NCI-H1092 treated with DMSO at 0.1 percent for 48 hours (cell line): Measurements from ENCODE around the gene ZNF292.
"Not testable (repeated sequence)": the region's sequence is repeated elsewhere in the genome, so short reads cannot be mapped to it uniquely, and the experiment has no call there.

Experiments
- DNase-seq: peaks from one replicate; lab custom pipeline; 2025; lab: John Stamatoyannopoulos, UW

ZNF292 gene

GRCh38 chr6:87212596-87212995 is 57.2 kb downstream of the ZNF292 start:
- DNase-seq: no peak

GRCh38 chr6:87213364-87213763 is 58.0 kb downstream of the ZNF292 start:
- DNase-seq: no peak

- no peak for DNase-seq
Measured at GRCh38 chr6:87214831-87215230, 59.5 kb downstream of the ZNF292 start.

GRCh38 chr6:87220997-87221396 is 65.6 kb downstream of the ZNF292 start:
- DNase-seq: no peak

DNA sequence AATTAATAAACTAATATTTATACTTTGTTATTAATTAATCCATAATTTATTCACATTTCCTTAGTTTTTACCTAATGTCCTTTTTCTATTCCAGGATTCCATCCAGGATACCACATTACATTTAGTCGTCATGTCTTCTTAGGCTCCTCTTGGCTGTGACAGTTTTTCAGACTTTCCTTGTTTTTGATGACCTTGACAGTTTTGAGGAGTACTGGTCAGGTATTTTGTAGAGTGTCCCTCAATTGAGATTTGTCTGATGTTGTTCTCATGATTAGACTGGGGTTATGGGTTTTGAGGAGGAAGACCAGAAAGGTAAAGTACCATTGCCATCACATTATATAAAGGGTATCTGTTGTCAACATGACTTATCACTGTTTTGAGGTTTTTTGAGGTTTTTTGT is 67.3 kb downstream of the ZNF292 start:
- DNase-seq: no peak

DNA sequence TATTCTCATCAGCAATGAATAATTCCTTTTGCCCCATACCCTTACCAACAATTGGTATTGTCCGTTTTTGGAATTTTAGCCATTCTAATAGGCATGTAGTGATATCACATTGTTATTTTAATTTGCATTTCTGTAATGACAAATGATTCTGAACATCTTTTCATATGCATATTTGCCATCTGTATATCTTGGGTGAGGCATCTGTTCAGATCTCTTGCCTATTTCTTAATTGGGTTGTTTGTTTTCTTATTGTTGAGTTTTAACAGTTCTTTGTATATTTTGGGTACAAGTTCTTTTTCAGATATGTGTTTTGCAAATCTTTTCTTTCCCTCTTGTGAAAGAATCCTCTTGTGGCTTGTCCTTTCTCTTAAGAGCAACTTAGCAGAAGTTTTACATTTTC is 69.6 kb downstream of the ZNF292 start:
- DNase-seq: no peak

GRCh38 chr6:87225511-87225910 is 70.1 kb downstream of the ZNF292 start:
- DNase-seq: no peak

- DNase-seq: no peak
Measured at GRCh38 chr6:87225937-87226336, 70.6 kb downstream of the ZNF292 start.

DNA sequence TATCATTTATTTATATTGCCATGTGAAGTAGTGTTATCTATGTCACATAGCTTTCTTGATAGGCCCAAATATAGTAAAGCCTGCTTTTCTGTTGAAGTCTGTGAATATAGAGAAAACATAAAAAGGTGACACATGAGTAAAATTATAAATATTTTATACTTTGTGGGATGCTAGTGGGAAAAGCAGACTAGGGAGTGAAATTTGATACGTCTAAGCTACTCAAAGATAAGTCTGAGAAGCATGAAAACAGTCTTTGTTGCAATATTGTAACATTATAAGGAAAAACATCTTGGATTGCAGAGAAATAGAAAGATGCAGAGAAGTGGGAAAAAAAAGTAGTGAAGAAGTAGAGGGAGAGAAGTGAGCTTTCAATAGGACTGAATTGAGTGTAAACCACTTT is 75.4 kb downstream of the ZNF292 start:
- no peak for DNase-seq

GRCh38 chr6:87237804-87238203 is 82.4 kb downstream of the ZNF292 start:
- no peak for DNase-seq

GRCh38 chr6:87239098-87239635 is 83.8 kb downstream of the ZNF292 start:
- DNase-seq: not testable (repeated sequence)

DNA sequence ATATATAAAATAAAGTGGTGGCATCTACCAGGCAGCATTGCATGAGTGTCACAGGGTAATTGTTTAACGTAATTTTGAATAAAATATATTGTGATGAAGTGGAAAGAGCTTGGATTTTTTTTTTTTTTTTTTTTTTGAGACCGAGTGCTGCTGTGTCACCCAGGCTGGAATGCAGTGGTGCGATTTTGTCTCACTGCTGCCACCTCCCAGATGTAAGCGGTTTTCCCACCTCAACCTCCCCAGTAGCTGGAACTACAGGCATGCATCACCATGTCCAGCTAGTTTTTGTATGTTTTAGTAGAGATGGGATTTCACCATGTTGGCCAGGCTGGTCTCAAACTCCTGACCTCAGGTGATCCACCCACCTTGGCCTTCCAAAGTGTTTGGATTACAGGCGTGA is 85.9 kb downstream of the ZNF292 start:
- no peak for DNase-seq

- DNase-seq: no peak
Measured at GRCh38 chr6:87242311-87242710, 86.9 kb downstream of the ZNF292 start.

GRCh38 chr6:87243812-87244211 is 88.4 kb downstream of the ZNF292 start:
- DNase-seq: no peak

DNA sequence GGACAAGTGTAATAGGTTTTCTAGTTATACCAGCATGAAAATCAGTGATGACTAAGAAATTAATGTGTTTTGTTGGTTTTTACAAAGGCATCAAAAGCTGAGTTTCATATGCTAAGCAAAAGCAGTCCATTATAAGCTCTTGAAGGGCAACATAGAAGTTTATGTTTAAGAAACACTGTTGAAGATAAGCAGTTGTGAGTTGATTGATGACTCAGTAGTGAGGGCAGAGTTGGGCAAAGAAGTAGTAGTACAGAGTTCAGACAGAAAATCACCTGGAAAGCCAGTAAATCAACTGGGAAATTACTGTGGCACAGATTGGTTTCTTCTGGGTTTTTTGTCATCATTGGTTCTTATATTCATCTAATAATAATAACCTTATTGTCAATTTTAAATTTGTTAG is 89.0 kb downstream of the ZNF292 start:
- no peak for DNase-seq

GRCh38 chr6:87250019-87250418 is 94.7 kb downstream of the ZNF292 start:
- no peak for DNase-seq

- DNase-seq: no peak
Measured at GRCh38 chr6:87251225-87251624, 95.9 kb downstream of the ZNF292 start.

DNA sequence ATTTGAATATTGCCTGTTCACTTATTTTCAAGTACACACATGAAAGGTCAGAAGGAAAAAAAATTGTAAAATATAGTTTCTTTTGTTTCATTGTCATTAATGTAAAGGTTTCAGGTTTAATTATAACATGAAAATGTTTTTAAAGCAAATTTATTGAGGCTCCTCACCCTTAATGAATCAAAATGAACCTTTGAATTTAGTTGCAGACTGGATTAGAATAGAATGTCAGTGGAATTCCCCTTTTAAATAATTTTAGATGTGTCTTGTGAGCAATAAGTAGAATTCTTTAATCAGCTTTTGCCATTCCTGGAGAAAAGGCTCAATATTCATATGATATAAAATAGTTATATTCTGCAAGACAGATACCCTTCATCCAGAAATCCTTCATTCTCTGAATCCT is 96.4 kb downstream of the ZNF292 start:
- no peak for DNase-seq

DNA sequence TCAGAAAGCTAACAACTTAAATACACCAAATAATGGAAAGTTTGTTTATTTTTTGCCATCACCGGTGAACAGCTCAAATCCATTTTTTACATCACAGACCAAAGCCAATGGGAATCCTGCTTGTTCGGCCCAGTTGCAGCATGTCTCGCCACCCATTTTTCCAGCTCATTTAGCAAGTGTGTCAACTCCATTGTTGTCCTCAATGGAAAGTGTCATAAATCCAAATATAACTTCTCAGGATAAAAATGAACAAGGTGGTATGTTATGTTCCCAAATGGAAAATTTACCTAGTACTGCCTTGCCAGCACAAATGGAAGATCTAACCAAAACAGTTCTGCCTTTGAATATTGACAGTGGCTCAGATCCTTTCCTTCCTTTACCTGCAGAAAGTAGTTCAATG is 101.7 kb downstream of the ZNF292 start:
- DNase-seq: no peak

DNA sequence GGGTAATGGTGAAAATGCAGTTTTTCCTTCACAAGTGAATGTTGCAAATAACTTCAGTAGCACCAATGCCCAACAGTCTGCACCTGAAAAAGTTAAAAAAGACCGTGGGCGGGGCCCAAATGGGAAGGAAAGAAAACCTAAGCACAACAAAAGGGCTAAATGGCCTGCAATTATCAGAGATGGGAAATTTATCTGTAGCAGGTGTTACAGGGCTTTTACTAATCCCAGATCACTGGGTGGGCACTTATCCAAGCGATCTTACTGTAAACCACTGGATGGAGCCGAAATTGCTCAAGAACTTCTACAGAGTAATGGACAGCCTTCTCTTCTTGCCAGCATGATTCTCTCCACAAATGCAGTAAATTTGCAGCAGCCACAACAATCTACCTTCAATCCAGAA is 102.2 kb downstream of the ZNF292 start:
- DNase-seq: no peak

DNA sequence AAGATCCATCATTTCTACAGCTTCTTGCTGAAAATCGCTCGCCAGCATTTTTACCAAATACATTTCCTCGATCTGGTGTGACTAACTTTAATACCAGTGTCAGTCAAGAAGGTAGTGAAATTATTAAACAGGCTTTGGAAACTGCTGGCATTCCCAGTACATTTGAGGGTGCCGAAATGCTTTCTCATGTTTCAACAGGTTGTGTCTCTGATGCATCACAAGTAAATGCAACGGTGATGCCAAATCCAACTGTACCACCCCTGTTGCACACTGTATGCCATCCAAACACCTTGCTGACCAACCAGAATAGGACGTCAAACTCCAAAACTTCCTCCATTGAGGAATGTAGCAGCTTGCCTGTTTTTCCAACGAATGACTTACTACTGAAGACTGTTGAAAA is 102.6 kb downstream of the ZNF292 start:
- no peak for DNase-seq

GRCh38 chr6:87259791-87260190 is 104.4 kb downstream of the ZNF292 start:
- DNase-seq: no peak

DNA sequence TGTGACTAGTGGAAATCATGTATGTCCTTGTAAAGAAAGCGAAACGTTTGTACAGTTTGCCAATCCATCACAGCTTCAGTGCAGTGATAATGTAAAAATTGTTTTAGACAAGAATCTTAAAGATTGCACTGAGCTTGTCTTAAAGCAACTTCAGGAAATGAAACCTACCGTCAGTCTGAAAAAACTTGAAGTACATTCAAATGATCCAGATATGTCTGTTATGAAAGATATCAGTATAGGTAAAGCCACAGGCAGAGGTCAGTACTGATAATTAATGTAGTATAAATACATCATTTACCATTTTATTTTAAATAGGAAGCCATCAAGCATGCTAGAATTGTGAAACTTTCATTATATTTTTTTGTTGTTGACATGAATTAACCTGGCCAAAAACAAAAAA is 106.2 kb downstream of the ZNF292 start:
- DNase-seq: no peak

- no peak for DNase-seq
Measured at GRCh38 chr6:87264481-87264880, 109.1 kb downstream of the ZNF292 start.
